ENCODE data around the gene GPR78.

GPR78 gene

DNA sequence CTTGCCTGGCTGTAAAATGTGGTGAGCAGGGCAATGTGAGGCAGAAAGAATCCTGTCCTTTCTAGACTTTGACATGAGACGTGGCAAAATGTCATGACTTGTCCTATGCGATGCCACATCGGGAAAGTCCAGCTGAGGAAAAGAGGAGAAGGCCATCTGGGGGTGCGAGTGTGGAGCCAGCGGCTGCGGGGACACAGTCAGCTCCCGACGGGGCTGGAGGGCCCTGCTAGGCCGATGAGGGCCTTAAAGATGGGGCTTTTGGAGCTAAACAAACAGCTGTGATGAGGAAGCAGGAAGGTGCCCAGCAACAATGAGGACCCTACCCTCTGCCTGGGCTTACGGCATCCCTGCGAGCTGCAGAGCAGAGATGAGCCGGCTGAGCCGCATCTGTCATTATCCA, 20.1 kb downstream of the GPR78 start:
- DNase-seq (ENCODE audit: insufficient read length, low spot score) (no peak), FAIRE-seq (no peak)
- TF ChIP-seq POLR2A (IDR thresholded peaks at IDR 0.05; ENCODE audit: low read depth, low read length) = no peak

DNA sequence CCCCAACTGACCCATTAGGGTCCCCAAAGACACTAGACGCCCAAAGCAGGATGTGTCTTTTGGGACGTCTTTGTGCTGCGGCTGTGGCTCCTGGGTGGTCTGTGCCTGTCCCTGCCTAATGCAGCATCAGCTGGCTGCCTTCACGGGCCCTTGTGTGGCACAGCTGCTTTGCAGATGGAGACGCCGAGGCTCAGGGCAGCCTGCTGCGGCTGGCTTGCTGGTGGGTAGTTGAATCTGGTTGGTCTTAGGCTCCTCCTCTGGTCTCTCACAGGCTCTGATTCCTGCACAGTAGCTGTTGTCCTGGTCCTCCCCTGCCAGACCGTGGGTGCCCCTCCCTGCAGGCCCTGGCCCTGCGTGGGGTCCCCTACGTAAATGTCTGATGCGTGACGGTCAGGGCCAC, 20.5 kb downstream of the GPR78 start:
- no peak for DNase-seq (ENCODE audit: insufficient read length, low spot score)
- TF ChIP-seq POLR2A (IDR thresholded peaks at IDR 0.05; ENCODE audit: low read depth, low read length) = no peak
- no peak for FAIRE-seq

DNA sequence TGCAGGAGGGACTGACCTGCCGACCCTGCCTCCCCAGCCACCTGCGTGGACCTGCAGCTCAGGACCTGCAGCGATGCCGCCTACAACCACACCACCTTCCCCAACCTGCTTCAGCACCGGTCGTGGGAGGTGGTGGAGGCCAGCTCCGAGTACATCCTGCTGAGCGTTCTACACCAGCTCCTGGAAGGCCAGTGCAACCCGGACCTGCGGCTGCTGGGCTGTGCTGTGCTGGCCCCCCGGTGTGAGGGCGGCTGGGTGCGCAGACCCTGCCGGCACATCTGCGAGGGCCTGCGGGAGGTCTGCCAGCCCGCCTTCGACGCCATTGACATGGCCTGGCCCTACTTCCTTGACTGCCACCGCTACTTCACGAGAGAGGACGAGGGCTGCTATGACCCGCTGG, 20.9 kb downstream of the GPR78 start:
- DNase-seq (ENCODE audit: insufficient read length, low spot score) (no peak), FAIRE-seq (no peak)
- no peak for TF ChIP-seq POLR2A (IDR thresholded peaks at IDR 0.05; ENCODE audit: low read depth, low read length)

DNA sequence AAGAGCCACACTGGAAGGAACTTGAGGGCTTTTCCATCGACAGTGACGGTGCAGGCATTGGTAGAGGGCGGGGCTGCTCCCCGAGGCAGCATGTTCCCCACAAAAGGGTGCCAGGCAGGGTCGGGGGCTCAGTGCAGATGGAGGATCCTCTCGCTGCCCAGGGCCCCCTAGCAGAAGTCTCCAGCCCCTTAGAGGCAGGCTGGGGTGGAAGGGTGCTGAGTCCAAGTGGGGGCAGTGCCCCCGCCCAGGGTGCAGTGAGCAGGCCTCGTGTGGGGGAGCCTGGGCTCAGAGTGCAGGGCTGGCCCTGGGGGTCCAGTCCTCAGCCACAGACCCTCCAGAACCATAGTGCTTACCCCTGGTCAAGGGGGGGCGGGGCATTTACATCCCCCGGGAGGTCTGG, 21.4 kb downstream of the GPR78 start:
- no peak for DNase-seq (ENCODE audit: insufficient read length, low spot score)
- FAIRE-seq = no peak
- TF ChIP-seq POLR2A (IDR thresholded peaks at IDR 0.05; ENCODE audit: low read depth, low read length) = no peak

DNA sequence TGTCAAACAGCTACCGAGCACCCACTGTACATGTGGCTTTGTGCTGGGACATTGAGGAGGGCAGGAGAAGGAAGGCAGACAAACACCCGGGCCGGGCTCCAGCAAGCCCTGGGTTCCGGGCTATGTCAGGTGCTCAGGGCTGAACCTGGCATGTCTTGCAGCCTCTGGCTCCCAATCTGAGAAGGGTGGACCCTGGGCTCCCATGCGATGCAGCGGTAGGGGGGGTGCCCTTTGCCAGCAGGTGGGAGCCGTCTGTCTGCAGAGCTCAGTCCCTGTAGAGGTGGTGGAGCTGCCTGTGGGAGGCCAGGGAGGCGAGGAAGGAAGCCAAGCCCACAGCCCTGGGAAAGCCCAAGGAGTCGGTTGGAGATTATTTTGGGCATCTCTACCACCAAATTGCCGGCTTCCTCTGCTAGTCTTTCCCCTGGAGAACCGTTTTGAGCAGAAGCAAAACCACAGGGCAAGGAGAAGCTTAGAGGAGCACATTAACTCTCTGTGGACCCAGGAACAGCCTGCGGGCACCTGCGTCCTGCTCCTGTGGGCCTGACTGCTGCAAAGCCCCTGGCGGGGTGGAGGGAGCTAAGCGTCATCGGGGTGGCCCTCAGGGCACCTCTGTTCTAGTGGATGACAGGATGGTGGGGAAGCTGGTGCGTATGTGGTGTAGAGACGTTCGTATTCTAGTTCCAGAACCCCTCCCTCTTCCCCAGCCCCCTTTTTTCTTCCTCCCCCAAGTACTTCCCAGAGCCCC, 22.7 kb downstream of the GPR78 start:
- FAIRE-seq = no peak
- DNase-seq (ENCODE audit: insufficient read length, low spot score) = no peak

DNA sequence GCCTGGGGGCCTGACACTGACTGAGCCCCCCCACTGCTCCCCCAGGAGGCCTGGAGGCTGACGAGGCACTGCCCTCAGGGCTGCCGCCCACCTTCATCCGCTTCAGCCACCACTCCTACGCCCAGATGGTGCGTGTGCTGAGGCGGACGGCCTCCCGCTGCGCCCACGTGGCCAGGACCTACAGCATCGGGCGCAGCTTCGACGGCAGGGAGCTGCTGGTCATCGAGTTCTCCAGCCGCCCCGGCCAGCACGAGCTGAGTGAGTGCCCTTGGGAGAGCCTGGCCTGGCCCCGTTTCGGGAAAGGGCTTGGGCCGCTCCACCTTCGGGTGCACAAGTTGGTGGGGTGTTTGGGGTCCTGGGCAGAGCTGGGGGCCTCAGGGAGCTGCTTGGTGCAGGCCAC, 23.7 kb downstream of the GPR78 start:
- FAIRE-seq (no peak), DNase-seq (ENCODE audit: insufficient read length, low spot score) (no peak)
- TF ChIP-seq POLR2A (IDR thresholded peaks at IDR 0.05; ENCODE audit: low read depth, low read length) = no peak

More for the DNA sequence above, 22.7 kb downstream of the GPR78 start:
- TF ChIP-seq POLR2A (IDR thresholded peaks at IDR 0.05; ENCODE audit: low read depth, low read length) = no peak

DNA sequence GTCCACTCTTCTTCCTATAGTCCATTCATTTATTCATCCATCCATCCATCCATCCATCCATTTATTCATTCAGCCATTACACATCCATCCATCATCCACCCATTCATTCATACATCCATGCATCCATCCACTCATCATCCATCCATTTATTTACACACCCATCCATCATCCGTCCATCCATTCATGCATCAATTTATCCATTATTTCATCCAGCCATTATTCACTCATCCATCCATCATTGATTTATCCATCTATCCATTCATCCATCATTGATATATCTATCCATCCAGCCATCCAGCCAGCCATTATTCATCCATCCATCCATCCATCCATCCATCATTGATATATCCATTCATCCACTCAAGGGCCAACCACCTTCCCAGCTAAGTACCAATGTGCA, 25.1 kb downstream of the GPR78 start:
- FAIRE-seq (no peak), DNase-seq (ENCODE audit: insufficient read length, low spot score) (no peak)
- TF ChIP-seq POLR2A (IDR thresholded peaks at IDR 0.05; ENCODE audit: low read depth, low read length) = no peak

DNA sequence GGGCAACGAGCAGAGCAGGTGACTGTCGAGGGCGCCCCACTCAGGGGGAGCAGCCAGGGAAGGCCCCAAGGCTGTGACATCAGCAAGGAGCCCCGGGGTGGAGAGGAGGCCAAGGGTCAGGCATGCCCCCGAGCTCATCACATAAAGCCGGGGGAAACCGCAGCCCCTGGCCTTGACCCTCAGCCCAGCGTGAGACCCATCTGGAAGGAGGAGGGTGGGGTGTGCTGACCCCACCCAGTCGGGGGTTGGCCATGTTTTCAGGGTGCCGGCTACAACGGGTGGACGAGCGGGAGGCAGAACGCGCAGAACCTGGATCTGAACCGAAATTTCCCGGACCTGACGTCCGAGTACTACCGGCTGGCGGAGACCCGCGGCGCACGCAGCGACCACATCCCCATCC, 26.3 kb downstream of the GPR78 start:
- no peak for DNase-seq (ENCODE audit: insufficient read length, low spot score)
- TF ChIP-seq POLR2A (IDR thresholded peaks at IDR 0.05; ENCODE audit: low read depth, low read length) = no peak
- FAIRE-seq = no peak

DNA sequence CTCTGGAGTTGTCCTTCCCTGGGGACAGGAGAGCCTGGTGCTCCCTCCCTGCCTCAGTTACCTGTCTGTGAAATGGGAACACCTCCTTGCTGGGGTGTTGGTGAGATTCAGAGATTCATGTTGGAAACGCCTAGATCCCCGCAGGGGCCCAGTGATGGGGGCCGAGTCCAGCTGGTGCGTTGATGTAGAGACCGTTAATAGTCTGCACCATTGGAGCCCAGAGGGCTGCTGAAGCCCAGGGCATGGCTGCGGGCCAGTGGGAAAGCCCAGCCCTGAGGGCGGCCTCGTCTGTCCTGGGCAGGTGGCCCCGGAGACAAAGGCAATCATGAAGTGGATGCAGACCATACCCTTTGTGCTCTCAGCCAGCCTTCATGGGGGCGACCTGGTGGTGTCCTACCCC, 26.8 kb downstream of the GPR78 start:
- no peak for TF ChIP-seq POLR2A (IDR thresholded peaks at IDR 0.05; ENCODE audit: low read depth, low read length)
- no peak for FAIRE-seq
- DNase-seq (ENCODE audit: insufficient read length, low spot score) = no peak

DNA sequence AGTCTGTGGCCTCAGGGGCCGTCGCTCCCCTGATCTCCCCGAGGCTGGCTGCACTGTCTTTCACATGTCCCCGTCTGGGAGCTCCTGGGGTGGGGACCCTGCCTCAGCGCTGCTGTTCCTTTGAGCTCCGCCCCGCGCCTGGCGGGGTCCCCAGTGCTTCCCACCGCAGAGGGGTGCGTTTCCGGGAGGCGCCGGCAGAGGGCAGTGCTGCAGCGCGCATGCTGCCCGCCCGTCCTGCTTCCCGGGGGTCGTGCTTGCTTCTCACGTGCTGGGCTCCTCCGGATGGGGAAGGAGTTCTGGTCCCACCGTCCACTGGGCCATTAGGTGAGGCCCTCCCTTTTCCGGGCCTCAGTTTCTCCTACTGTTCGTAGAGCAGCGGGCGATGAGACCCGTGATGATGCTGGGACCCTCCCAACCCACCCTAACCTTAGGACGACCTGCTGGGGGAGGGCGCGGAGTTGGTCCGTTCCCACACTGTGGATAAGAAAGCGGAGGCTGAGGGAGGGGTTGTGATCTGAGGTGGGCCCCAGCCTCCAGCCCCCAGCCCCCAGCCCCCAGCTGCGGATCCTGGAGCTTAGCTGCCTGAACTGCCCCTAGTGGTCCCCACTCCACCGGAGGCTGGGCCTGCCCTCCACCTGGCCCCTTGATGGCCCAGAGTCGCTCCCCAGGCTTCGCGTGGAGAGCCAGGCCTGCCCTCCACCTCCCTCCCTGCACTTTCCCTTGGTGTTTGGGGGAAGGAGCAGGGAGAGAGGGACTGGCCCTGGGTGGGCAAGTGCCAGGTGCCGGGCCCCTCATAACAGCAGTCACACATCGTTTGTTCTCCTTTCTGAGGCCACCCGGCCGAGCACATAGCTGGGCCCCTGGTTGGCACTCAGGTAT, 27.6 kb downstream of the GPR78 start:
- DNase-seq (ENCODE audit: insufficient read length, low spot score) (no peak), FAIRE-seq (no peak)
- no peak for TF ChIP-seq POLR2A (IDR thresholded peaks at IDR 0.05; ENCODE audit: low read depth, low read length)

DNA sequence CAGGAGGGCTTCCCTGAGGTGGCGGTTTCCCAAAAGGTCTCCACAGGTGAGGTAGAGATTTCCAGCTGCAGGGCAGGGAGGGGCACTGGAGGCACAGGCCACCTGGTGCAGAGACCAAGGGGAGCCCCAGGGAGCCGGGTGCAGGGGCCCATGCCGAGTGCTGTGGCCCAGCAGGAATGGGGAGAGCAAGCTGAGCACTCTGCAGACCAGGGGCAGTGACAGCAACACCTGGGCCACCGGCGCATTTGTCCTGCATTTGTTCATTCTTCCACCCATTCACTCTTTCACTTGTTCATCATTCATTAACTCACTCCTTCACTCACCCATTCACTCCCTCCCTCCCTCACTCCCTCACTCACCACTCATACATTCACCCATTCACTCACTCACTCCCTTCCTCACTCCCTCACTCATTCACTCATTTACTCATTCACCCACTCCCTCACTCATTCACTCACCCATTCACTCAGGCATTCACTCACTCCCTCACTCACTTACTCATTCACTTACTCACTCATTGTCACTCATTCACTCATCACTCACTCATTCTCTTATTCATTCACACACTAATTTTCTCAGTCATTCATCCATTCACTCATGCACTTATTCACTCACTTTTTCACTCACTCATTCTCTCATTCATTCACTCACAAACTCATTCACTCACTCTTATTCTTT, 28.7 kb downstream of the GPR78 start:
- TF ChIP-seq POLR2A (IDR thresholded peaks at IDR 0.05; ENCODE audit: low read depth, low read length) = no peak
- DNase-seq (ENCODE audit: insufficient read length, low spot score) = no peak
- FAIRE-seq = no peak

DNA sequence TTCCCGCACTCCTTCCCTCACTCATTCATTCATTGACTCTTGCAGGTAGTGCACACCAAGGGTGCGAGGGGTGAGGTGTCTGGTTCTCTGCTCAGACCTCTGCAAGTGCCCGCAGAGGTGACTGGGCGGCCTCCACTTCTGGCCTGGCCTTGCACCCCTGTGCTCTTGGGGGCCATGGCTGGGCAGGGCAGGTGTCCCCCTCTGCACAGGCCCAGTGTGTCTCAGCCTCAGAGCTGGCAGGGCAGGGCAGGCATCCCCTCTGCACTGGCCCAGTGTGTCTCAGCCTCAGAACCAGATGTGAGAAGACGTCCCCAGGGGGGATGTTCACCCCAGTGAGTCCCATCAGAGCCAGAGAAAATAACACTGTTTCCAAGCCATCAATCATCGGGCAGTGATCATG, 29.2 kb downstream of the GPR78 start:
- FAIRE-seq (no peak), DNase-seq (ENCODE audit: insufficient read length, low spot score) (no peak)
- no peak for TF ChIP-seq POLR2A (IDR thresholded peaks at IDR 0.05; ENCODE audit: low read depth, low read length)

DNA sequence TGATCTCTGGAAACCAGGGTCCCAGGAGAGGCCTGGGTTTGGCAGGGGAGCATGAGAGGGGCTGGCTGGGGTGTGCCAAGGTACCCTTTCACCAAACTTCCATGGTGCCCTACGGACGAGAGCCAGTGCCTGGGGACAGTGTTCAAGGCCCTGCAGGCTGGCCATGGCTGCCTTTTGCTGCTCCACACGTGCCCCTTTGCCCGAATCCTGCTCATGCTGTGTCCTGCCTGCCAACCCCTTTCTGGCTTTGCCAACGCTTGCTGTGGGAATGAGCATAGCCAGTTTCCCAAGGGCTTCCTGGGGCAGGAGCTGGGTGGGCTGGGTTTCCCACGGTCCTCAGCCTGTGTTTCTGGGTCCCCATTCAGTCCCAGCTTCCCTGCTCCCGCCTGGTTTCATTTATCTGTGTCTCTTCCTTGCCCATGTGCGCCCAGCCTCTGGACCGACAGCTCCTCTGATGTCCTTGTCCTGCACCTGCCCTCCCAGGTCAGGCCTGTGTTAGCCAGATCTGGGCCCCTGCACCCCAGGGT, 29.7 kb downstream of the GPR78 start:
- DNase-seq (ENCODE audit: insufficient read length, low spot score) = no peak
- no peak for FAIRE-seq
- no peak for TF ChIP-seq POLR2A (IDR thresholded peaks at IDR 0.05; ENCODE audit: low read depth, low read length)

Data from H54 (cell line).